H1 (cell line): ENCODE results near the gene FCRL4. TPM values are rescaled to one million over a fixed set of nuclear protein-coding genes. Genes with fewer than 3 reads are reported as not detected.

Source experiments
- CTCF ChIA-PET: fragments of 300-600 bp; sonication (Branson Sonifier 250); formaldehyde crosslinking; loops from one replicate; lab custom pipeline; 2021; ENCODE audit not compliant: partially characterized antibody; lab: Charles Lee
- POLR2A ChIA-PET: fragments of 300-600 bp; sonication (Branson Sonifier 250); formaldehyde crosslinking; loops from one replicate; lab custom pipeline; 2021; ENCODE audit warnings: inconsistent platforms; ENCODE audit not compliant: partially characterized antibody; lab: Charles Lee
- DNase-seq, 2 experiments: peaks; one replicate each; pipeline versions ENCODE4 v3.0.0 to v3.0.0-alpha.2; 2010 to 2022; ENCODE audit warnings: low spot score in 2 of 2, low read depth in 1 of 2, mixed read lengths in 1 of 2
- FAIRE-seq: peaks from 2 replicates; lab custom pipeline; 2011; peaks lifted over from hg19 to GRCh38; lab: Jason Lieb, UNC
- H2AFZ ChIP-seq: 2 replicates; pipeline ENCODE4 v1.8.1; 2012; ENCODE audit warnings: low read length, inconsistent platforms
- H2AK5ac ChIP-seq: 2 replicates; pipeline ENCODE4 v1.6.1; 2013; ENCODE audit warnings: low read depth, low read length
- H2BK120ac ChIP-seq: replicated peaks from 2 replicates; pipeline ENCODE3; 2013; ENCODE audit warnings: low read depth, low read length, inconsistent platforms
- H2BK12ac ChIP-seq: 2 replicates; pipeline ENCODE4 v1.6.1; 2013; ENCODE audit warnings: low read depth, low read length
- H2BK15ac ChIP-seq: 2 replicates; pipeline ENCODE4 v1.6.1; 2013; ENCODE audit warnings: low read length
- H2BK20ac ChIP-seq: 2 replicates; pipeline ENCODE4 v1.6.1; 2013; ENCODE audit warnings: low read length
- H2BK5ac ChIP-seq: 2 replicates; pipeline ENCODE4 v1.6.1; 2013; ENCODE audit warnings: low read depth, low read length
- H3K14ac ChIP-seq: 2 replicates; pipeline ENCODE4 v1.6.1; 2013; ENCODE audit warnings: inconsistent platforms; ENCODE audit not compliant: insufficient read length
- H3K18ac ChIP-seq: 2 replicates; pipeline ENCODE4 v1.6.1; 2013; ENCODE audit warnings: low read length; ENCODE audit errors: extremely low read depth
- H3K23ac ChIP-seq: 2 replicates; pipeline ENCODE4 v1.6.1; 2013; ENCODE audit warnings: inconsistent platforms; ENCODE audit not compliant: insufficient read length
- H3K23me2 ChIP-seq: 2 replicates; pipeline ENCODE4 v1.6.1; 2013; ENCODE audit warnings: low read depth, low read length
- H3K27ac ChIP-seq: 2 replicates; pipeline ENCODE4 v1.6.1; 2011; ENCODE audit warnings: low read depth, low read length, inconsistent platforms
- H3K27me3 ChIP-seq, 4 experiments: replicated peaks in 1 of 4; 1 replicate in 1 of 4; 2 replicates in 3 of 4; pipeline versions ENCODE4 v1.6.1 to v1.8.1; 2011 to 2013; ENCODE audit warnings: low read length in 3 of 4, mild to moderate bottlenecking in 3 of 4, inconsistent platforms in 2 of 4, mixed read lengths in 2 of 4, moderate library complexity in 1 of 4; ENCODE audit not compliant: control insufficient read depth in 3 of 4, insufficient read depth in 3 of 4; ENCODE audit errors: extremely low read depth in 1 of 4
- H3K36me3 ChIP-seq, 4 experiments: 2 replicates each; pipeline versions ENCODE4 v1.6.1 to v1.8.1; 2011 to 2013; ENCODE audit warnings: mild to moderate bottlenecking in 4 of 4, low read length in 3 of 4, moderate library complexity in 2 of 4, control low read depth in 1 of 4, inconsistent platforms in 1 of 4; ENCODE audit not compliant: insufficient read depth in 4 of 4, control insufficient read depth in 2 of 4
- H3K4ac ChIP-seq: replicated peaks from 2 replicates; pipeline ENCODE3; 2013; ENCODE audit warnings: low read length, low read depth, mixed read lengths, inconsistent platforms; ENCODE audit not compliant: insufficient read length
- H3K4me1 ChIP-seq, 4 experiments: replicated peaks in 1 of 4; 1 replicate in 1 of 4; 2 replicates in 3 of 4; pipeline versions ENCODE4 v1.6.1 to v1.8.1; 2011 to 2013; ENCODE audit warnings: low read length in 3 of 4, inconsistent platforms in 2 of 4, mixed read lengths in 1 of 4; ENCODE audit not compliant: insufficient read depth in 4 of 4, control insufficient read depth in 3 of 4
- H3K4me2 ChIP-seq, 2 experiments: 2 replicates each; pipeline versions ENCODE4 v1.6.1 to v1.8.1; 2011 to 2013; ENCODE audit warnings: low read depth in 2 of 2, low read length in 2 of 2, control low read depth in 1 of 2, inconsistent platforms in 1 of 2, mild to moderate bottlenecking in 1 of 2; ENCODE audit not compliant: insufficient read depth in 1 of 2
- H3K4me3 ChIP-seq, 4 experiments: fragments of 200-600, 300-600 bp in 1 of 4; sonication (generic), shearing (Covaris generic), sonication (Bioruptor Twin) in 1 of 4; 2 replicates each; pipeline versions ENCODE4 v1.5.1 to v1.8.1; 2011 to 2016; ENCODE audit warnings: low read length in 4 of 4, low read depth in 3 of 4, control low read depth in 2 of 4, inconsistent platforms in 2 of 4, mild to moderate bottlenecking in 2 of 4, mixed read lengths in 1 of 4, moderate library complexity in 1 of 4; ENCODE audit not compliant: insufficient read depth in 2 of 4; ENCODE audit errors: extremely low read depth in 1 of 4
- H3K56ac ChIP-seq: replicated peaks from 2 replicates; pipeline ENCODE3; 2013; ENCODE audit warnings: low read depth, mild to moderate bottlenecking, mixed read lengths, low read length, inconsistent platforms; ENCODE audit not compliant: insufficient read length
- H3K79me1 ChIP-seq: 2 replicates; pipeline ENCODE4 v1.6.1; 2013; ENCODE audit warnings: low read depth, low read length, control low read depth
- H3K79me2 ChIP-seq, 2 experiments: 2 replicates each; pipeline versions ENCODE4 v1.6.1 to v1.8.1; 2012 to 2013; ENCODE audit warnings: low read length in 2 of 2, mild to moderate bottlenecking in 2 of 2, inconsistent platforms in 1 of 2; ENCODE audit not compliant: insufficient read depth in 2 of 2, control insufficient read depth in 1 of 2
- H3K9ac ChIP-seq, 4 experiments: replicated peaks in 1 of 4; 1 replicate in 1 of 4; 2 replicates in 3 of 4; pipeline versions ENCODE4 v1.6.1 to v1.8.1; 2011 to 2013; ENCODE audit warnings: low read depth in 3 of 4, low read length in 3 of 4, control low read depth in 2 of 4, mild to moderate bottlenecking in 2 of 4, moderate library complexity in 2 of 4, inconsistent platforms in 1 of 4; ENCODE audit errors: extremely low read depth in 1 of 4
- H3K9me3 ChIP-seq, 2 experiments: 2 replicates each; pipeline versions ENCODE4 v1.6.1 to v1.8.1; 2012 to 2013; ENCODE audit warnings: mild to moderate bottlenecking in 2 of 2, moderate library complexity in 2 of 2, control low read depth in 1 of 2, inconsistent platforms in 1 of 2, low read depth in 1 of 2, low read length in 1 of 2, mixed read lengths in 1 of 2; ENCODE audit not compliant: insufficient read depth in 2 of 2
- H4K20me1 ChIP-seq, 2 experiments: replicated peaks in 1 of 2; 2 replicates each; pipeline versions ENCODE3 to v1.8.1; 2011 to 2013; ENCODE audit warnings: inconsistent platforms in 2 of 2, low read length in 2 of 2, mild to moderate bottlenecking in 1 of 2; ENCODE audit not compliant: insufficient read depth in 2 of 2, control insufficient read depth in 1 of 2
- H4K5ac ChIP-seq: 2 replicates; pipeline ENCODE4 v1.6.1; 2013; ENCODE audit warnings: low read length, low read depth, mixed read lengths, inconsistent platforms; ENCODE audit not compliant: insufficient read length
- H4K8ac ChIP-seq: 2 replicates; pipeline ENCODE4 v1.8.0; 2013; ENCODE audit warnings: mild to moderate bottlenecking, moderate library complexity, low read length, inconsistent platforms; ENCODE audit not compliant: insufficient read depth; ENCODE audit errors: extremely low read depth
- H4K91ac ChIP-seq: replicated peaks from 2 replicates; pipeline ENCODE3; 2013; ENCODE audit warnings: low read length, mixed read lengths, inconsistent platforms; ENCODE audit not compliant: insufficient read length
- CTBP2 ChIP-seq: IDR thresholded peaks from 2 replicates; pipeline ENCODE4 v1.7.0; 2011; ENCODE audit warnings: borderline replicate concordance, mild to moderate bottlenecking, moderate library complexity, mixed read lengths, low read length; ENCODE audit not compliant: insufficient read depth, insufficient read length
- GABPA ChIP-seq: IDR thresholded peaks from 2 replicates; pipeline ENCODE4 v1.6.1; 2011; ENCODE audit warnings: mild to moderate bottlenecking, low read length, moderate library complexity, borderline replicate concordance; ENCODE audit not compliant: insufficient read depth
- PHF8 ChIP-seq: fragments of 200-600 bp; sonication (generic); conservative IDR thresholded peaks from 2 replicates; pipeline ENCODE4 v1.7.1; 2012; ENCODE audit warnings: low read depth, mild to moderate bottlenecking, inconsistent platforms, low read length, moderate library complexity
- RNF2 ChIP-seq: fragments of 200-900, 300-1000 bp; sonication (generic); IDR thresholded peaks from 2 replicates; pipeline ENCODE4 v1.7.1; 2016; ENCODE audit warnings: borderline replicate concordance, low read depth, mild to moderate bottlenecking, antibody characterized with exemption, low read length; ENCODE audit not compliant: poor library complexity, severe bottlenecking; ENCODE audit errors: missing control alignments
- RXRA ChIP-seq: IDR thresholded peaks from 2 replicates; pipeline ENCODE4 v1.6.1; 2011; ENCODE audit warnings: low read depth, mild to moderate bottlenecking, low read length, moderate library complexity; ENCODE audit not compliant: insufficient read depth
- YY1 ChIP-seq: IDR thresholded peaks from 2 replicates; pipeline ENCODE4 v1.6.1; 2011; ENCODE audit warnings: low read depth, mild to moderate bottlenecking, low read length
- WGBS, 2 experiments: shearing (Covaris generic) in 1 of 2; methylation state at CpG; one replicate each; pipeline versions ENCODE4 v1.1.6 to v1.1.7; 2013 to 2015; ENCODE audit warnings: low lambda C conversion rate in 2 of 2, mixed read lengths in 2 of 2, inconsistent platforms in 1 of 2, low coverage in 1 of 2, missing lambda C conversion rate in 1 of 2; ENCODE audit not compliant: insufficient replicate concordance in 2 of 2, insufficient coverage in 1 of 2, insufficient read length in 1 of 2; ENCODE audit errors: extremely low coverage in 1 of 2, missing lambda C conversion rate in 1 of 2; 5-methylcytosine and 5-hydroxymethylcytosine counted together
- polyA plus RNA-seq, 7 experiments: library from polyadenylated mRNA; depleted of rRNA in 3 of 7; stranded (reverse) in 5 of 7; unstranded in 2 of 7; fragments of >200 nt in 5 of 7; fragments of 200-250 nt in 2 of 7; gene quantifications; 1 replicate in 5 of 7; 2 replicates in 1 of 7; 4 replicates in 1 of 7; pipeline versions ENCODE4 v1.2.1 to v1.2.3, GENCODE V29; 2011 to 2013; ENCODE audit warnings: missing spikeins in 2 of 7, mixed read lengths in 2 of 7
- total RNA-seq: library from RNA; stranded (reverse); fragmentation: NEBNext Ultra II Directional; extraction: Animal tissue kit (Norgen Biotek cat#: 25700); gene quantifications from 2 replicates; pipeline ENCODE4 v1.2.1, GENCODE V29; 2021

The FCRL4 gene
- total and polyA plus RNA-seq, 2 of the 8 experiments (the other 6 are each of a cell fraction or from before 2014, with no cell fraction given), result not detected

DNA sequence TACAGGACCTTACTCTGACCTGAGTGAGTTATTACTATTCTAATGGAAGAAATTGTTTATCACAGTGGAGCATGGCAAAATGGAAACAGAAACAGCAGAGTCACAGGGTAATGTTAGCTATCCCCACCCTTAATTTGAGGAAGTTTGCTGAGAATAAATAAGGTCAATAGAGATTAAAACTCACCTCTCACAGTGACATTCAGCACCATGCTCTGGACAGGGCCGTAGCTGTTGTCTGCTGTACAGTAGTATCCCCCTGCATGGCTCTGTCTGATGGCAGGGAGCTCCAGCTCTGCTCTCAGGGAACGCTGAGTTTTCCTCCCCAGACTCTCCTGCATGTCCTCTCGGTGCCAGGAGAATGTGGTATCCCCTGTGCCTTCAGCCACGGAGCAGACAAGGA lies 11.9 kb downstream of the FCRL4 start:
- no peak overlapping the region for H3K23ac ChIP-seq
- H4K20me1 ChIP-seq, result no peaks in the 10 kb centered on the region
- H4K8ac ChIP-seq, result no peak overlapping the region
- no peak overlapping the region for H2BK20ac ChIP-seq
- H3K4me1 ChIP-seq, result peaks cover 0 to 4% (median 0%) of the 10 kb centered on the region in 4 experiments; a peak in 2 of 7 replicates
- no peak overlapping the region for H3K4ac ChIP-seq
- H4K91ac ChIP-seq, result no peak overlapping the region
- TF ChIP-seq CTBP2, result no peak
- TF ChIP-seq RNF2, result no peak
- 0 out of 2 replicates have a peak, but pooled peaks have one; percentile 6 for TF ChIP-seq YY1
- TF ChIP-seq GABPA, result no peak
- no peak for TF ChIP-seq RXRA
- TF ChIP-seq PHF8, result no peak
- H3K27me3 ChIP-seq, result no peaks in the 10 kb centered on the region; a peak in 1 of 7 replicates
- no peak overlapping the region for H4K5ac ChIP-seq
- no peak overlapping the region for H2AFZ ChIP-seq
- POLR2A ChIA-PET, result interaction anchor here (0.6 kb wide), 1 partner anchor 499 kb away, joined by 4 read pairs; no protein-coding TSS in a partner anchor
- no peak overlapping the region for H2BK15ac ChIP-seq
- H3K36me3 ChIP-seq, result no peaks in the 10 kb centered on the region
- H2BK120ac ChIP-seq, result no peak overlapping the region
- CTCF ChIA-PET, result interaction anchor here (0.6 to 4.2 kb wide), 6 partner anchors 9 to 536 kb away, joined by 3 to 17 read pairs (median 4); no protein-coding TSS in a partner anchor
- no peak overlapping the region for H2BK5ac ChIP-seq
- no peak overlapping the region for H3K27ac ChIP-seq
- H3K14ac ChIP-seq, result no peak overlapping the region
- DNase-seq (no peak), FAIRE-seq (no peak)
- no peaks in the 10 kb centered on the region for H3K79me2 ChIP-seq
- H3K4me2 ChIP-seq, result no peak overlapping the region
- no peaks in the 10 kb centered on the region; the same call in 1 of the 2 replicates for H3K23me2 ChIP-seq
- H2BK12ac ChIP-seq, result no peak overlapping the region
- no peaks in the 10 kb centered on the region for H3K79me1 ChIP-seq
- WGBS, 2 experiments, result 85% methylated on average over 4 of the region's 4 CpGs; no CpG with 5 or more reads in 1 of the 2 experiments
- H3K9me3 ChIP-seq, result no peaks in the 10 kb centered on the region
- H3K4me3 ChIP-seq, result no peak overlapping the region
- no peak overlapping the region for H3K18ac ChIP-seq
- no peak overlapping the region for H3K9ac ChIP-seq
- H2AK5ac ChIP-seq, result no peak overlapping the region
- no peak overlapping the region for H3K56ac ChIP-seq
